Activated CD8-positive, alpha-beta memory T cell treated with anti-CD3 and anti-CD28 coated beads, Interleukin-2, amount 10 ng/mL, durations not matched to agents 7 days and 5 days (primary cell): Measurements from ENCODE around the gene SNAI3. TPM values are rescaled to one million over a fixed set of nuclear protein-coding genes. Genes with fewer than 3 reads are reported as not detected.

Experiments
- ATAC-seq: fragments of 150-1000 bp; cut with Tn5 transposase; one replicate; pipeline ENCODE4 v1.10.0; 2021; ENCODE audit warnings: moderate library complexity
- CTCF ChIA-PET: fragments of 350-600 bp; sonication (Branson Sonifier 250); formaldehyde crosslinking; loops from one replicate; lab custom pipeline; 2021; ENCODE audit warnings: antibody characterized with exemption; lab: Charles Lee
- DNase-seq: peaks from one replicate; pipeline ENCODE4 v3.0.0-alpha.2; 2020
- H3K27ac Mint-ChIP-seq: one replicate; pipeline ENCODE4 v1.8.0; 2021; ENCODE audit warnings: mild to moderate bottlenecking, mixed read lengths
- H3K27me3 Mint-ChIP-seq: one replicate; pipeline ENCODE4 v1.8.0; 2021; ENCODE audit warnings: mixed read lengths
- H3K36me3 Mint-ChIP-seq: one replicate; pipeline ENCODE4 v1.8.0; 2021; ENCODE audit warnings: mild to moderate bottlenecking, mixed read lengths
- H3K4me1 Mint-ChIP-seq: one replicate; pipeline ENCODE4 v1.8.0; 2021; ENCODE audit warnings: mixed read lengths
- H3K4me3 Mint-ChIP-seq: one replicate; pipeline ENCODE4 v1.8.0; 2021; ENCODE audit warnings: mild to moderate bottlenecking, moderate library complexity, mixed read lengths
- H3K9me3 Mint-ChIP-seq: one replicate; pipeline ENCODE4 v1.8.0; 2022; ENCODE audit warnings: low read depth, mixed read lengths
- total RNA-seq, 2 experiments: library from RNA; stranded (reverse); gene quantifications; one replicate each; pipeline ENCODE4 v1.2.3, GENCODE V29; 2021

The SNAI3 gene
- total RNA-seq, 2 experiments from 2014 or later: 5.6 to 14.1 TPM

DNA sequence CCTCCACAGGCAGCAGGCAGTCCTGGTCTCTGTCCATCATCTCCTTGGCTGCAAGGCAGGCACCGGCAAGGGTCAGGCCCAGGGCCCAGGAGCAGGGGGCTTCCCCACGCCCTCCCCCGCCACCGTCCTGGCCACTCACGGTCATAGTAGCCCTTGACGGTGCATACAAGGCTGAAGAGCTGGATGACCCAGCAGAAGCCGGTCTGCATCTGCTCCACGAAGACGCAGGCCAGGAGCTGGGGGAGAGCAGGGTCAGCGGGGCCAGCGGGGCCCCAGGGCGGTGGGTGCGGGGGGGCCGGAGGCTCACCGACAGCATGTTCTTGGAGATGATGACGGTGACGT is 40.1 kb upstream of the SNAI3 start:
- no peaks in the 10 kb centered on the region for H3K27me3 Mint-ChIP-seq
- H3K27ac Mint-ChIP-seq: no peak overlapping the region
- no peak overlapping the region for H3K4me3 Mint-ChIP-seq
- H3K9me3 Mint-ChIP-seq: no peaks in the 10 kb centered on the region
- H3K4me1 Mint-ChIP-seq: no peaks in the 10 kb centered on the region
- CTCF ChIA-PET: interaction anchor here (1.2 kb wide), 1 partner anchor 11 kb away, joined by 4 read pairs; no protein-coding TSS in a partner anchor
- peaks cover 26% of the 10 kb centered on the region for H3K36me3 Mint-ChIP-seq
- ATAC-seq (no peak), DNase-seq (no peak)

- Mint-ChIP-seq H3K27ac (no peak overlapping the region), H3K9me3 (no peaks in the 10 kb centered on the region), H3K36me3 (peaks cover 23% of the 10 kb centered on the region), H3K4me3 (no peak overlapping the region), H3K4me1 (no peaks in the 10 kb centered on the region), H3K27me3 (no peaks in the 10 kb centered on the region)
- CTCF ChIA-PET: interaction anchor here (1.2 kb wide), 1 partner anchor 12 kb away, joined by 4 read pairs; no protein-coding TSS in a partner anchor
- DNase-seq: no peak
- ATAC-seq: no peak
Measured at GRCh38 chr16:88725609-88726407, 39.5 kb upstream of the SNAI3 start.

DNA sequence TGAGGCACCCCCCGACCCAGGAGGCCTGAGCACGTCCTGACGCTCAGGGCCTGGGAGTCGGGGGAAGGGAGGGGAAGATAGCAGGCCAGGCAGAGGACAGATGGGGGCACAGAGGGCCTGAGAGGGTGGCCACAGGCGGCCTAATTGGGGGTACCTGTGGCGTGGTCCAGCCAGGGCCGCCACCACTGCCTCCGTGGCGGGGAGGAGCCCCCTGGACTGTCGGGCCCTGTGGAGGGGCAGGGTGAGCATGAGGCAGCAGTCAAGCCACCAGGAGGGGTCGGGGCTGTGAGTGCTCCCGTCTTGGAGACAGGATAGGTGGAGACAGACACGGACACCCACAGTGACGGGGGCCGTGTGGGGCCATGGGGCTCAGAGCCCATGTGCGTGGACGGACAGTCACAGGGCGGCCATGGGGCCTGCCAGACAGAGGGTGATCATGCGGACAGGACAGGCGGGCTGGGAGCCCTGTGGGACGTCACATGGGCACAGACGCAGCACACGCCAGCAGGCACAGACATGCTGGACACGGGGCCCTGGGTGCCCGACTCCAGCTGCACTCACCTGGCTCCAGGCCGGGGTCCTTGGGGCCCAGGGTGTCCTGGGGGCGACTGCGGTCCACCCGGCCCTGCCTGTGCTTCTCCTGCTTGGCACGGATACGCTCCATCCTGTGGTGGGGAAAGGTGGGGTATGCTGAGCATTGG is 38.7 kb upstream of the SNAI3 start:
- no peaks in the 10 kb centered on the region for H3K9me3 Mint-ChIP-seq
- ATAC-seq (no peak), DNase-seq (no peak)
- peaks cover 29% of the 10 kb centered on the region for H3K36me3 Mint-ChIP-seq
- no peak overlapping the region for H3K4me3 Mint-ChIP-seq
- H3K27ac Mint-ChIP-seq: no peak overlapping the region
- CTCF ChIA-PET: interaction anchor here (1.2 kb wide), 1 partner anchor 13 kb away, joined by 4 read pairs; no protein-coding TSS in a partner anchor
- H3K4me1 Mint-ChIP-seq: no peaks in the 10 kb centered on the region
- no peaks in the 10 kb centered on the region for H3K27me3 Mint-ChIP-seq

GRCh38 chr16:88723911-88724310 is 37.6 kb upstream of the SNAI3 start:
- Mint-ChIP-seq H3K27me3 (no peaks in the 10 kb centered on the region), H3K36me3 (peaks cover 30% of the 10 kb centered on the region), H3K4me3 (no peak overlapping the region), H3K27ac (no peak overlapping the region), H3K9me3 (no peaks in the 10 kb centered on the region), H3K4me1 (peaks cover 2% of the 10 kb centered on the region)
- DNase-seq (no peak), ATAC-seq (no peak)
- CTCF ChIA-PET: interaction anchor here (0.7 to 2.4 kb wide), 2 partner anchors 9 to 13 kb away, joined by 3 to 9 read pairs; no protein-coding TSS in a partner anchor

DNA sequence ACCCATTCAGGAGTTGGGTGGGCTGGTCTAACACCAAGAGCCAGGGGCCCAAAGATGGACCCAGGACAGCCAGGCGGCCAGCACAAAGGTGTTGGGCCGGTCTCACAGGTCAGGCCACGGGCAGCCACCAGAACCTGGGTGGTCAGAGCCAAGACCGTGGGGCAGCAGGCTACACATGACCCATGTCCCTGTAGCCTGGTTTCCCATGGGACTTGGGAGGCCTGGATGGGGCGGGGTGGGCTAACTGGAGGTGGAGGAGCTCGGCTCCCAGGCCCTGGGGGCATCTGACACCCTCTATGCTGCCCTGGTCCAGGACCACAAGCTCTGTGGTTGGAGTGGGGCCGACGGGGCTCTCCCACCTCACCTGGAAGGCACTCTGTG is 37.2 kb upstream of the SNAI3 start:
- Mint-ChIP-seq H3K36me3 (peaks cover 30% of the 10 kb centered on the region), H3K27ac (no peak overlapping the region), H3K9me3 (no peaks in the 10 kb centered on the region), H3K4me1 (peaks cover 2% of the 10 kb centered on the region), H3K27me3 (no peaks in the 10 kb centered on the region), H3K4me3 (no peak overlapping the region)
- CTCF ChIA-PET: interaction anchor here (0.7 to 2.4 kb wide), 2 partner anchors 10 to 13 kb away, joined by 3 to 9 read pairs; no protein-coding TSS in a partner anchor
- DNase-seq (no peak), ATAC-seq (no peak)

GRCh38 chr16:88722784-88723506 is 36.6 kb upstream of the SNAI3 start:
- CTCF ChIA-PET: interaction anchor here (0.7 to 2.4 kb wide), 2 partner anchors 10 to 14 kb away, joined by 3 to 9 read pairs; no protein-coding TSS in a partner anchor
- DNase-seq: no peak
- ATAC-seq: no peak
- Mint-ChIP-seq H3K27ac (no peak overlapping the region), H3K36me3 (peaks cover 32% of the 10 kb centered on the region), H3K4me1 (peaks cover 2% of the 10 kb centered on the region), H3K9me3 (no peaks in the 10 kb centered on the region), H3K4me3 (no peak overlapping the region), H3K27me3 (no peaks in the 10 kb centered on the region)

DNA sequence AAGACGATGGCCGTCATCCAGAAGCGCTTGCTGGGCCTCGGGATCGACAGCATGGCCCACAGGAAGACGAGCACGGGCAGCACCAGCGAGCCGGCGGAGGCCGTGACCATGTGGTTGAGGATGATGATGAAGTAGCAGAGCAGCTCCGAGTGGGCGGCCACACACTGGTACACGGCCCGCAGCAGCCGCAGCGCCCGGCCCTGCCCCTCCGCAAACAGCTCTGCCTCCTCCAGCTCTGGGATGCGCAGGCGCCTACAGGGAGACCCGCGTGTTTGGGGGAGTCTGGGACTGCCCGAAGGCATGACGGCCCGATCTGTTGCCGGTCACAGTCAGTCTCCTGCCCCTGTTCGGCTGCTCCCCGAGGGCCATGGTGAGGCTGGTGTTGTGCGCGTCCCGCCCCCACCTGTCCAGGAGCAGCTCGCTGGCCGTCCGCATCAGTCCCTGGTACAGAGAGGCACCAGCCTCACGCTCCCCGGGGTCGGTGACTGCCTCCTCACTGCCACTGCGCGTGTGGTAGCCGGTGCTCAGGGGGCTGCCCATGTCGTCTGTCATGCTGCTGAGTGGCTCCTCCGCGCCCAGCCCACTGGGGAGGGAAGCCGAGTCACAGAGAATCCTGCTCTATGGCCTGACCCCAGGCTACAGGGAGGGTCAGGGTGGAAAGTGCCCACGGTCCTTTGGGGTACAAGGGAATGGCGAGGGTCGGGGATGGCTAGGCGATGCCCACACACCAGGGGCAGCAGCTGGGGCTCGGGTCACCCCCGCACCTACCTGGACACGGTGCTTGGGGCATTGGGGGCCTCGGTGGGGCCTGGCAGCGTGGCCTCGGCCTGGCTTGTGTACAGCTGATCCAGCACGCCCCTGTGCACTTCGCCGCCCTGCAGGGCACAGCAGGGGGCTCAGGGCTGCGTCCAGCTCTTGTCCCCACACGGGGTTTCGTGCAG is 35.8 kb upstream of the SNAI3 start:
- CTCF ChIA-PET: interaction anchor here (2.4 kb wide), 1 partner anchor 15 kb away, joined by 9 read pairs; no protein-coding TSS in a partner anchor
- H3K4me3 Mint-ChIP-seq: no peak overlapping the region
- H3K9me3 Mint-ChIP-seq: no peaks in the 10 kb centered on the region
- H3K27ac Mint-ChIP-seq: no peak overlapping the region
- H3K36me3 Mint-ChIP-seq: peaks cover 37% of the 10 kb centered on the region
- no peak for ATAC-seq
- H3K4me1 Mint-ChIP-seq: peaks cover 2% of the 10 kb centered on the region
- H3K27me3 Mint-ChIP-seq: no peaks in the 10 kb centered on the region
- DNase-seq: no peak

- H3K4me1 Mint-ChIP-seq: peaks cover 2% of the 10 kb centered on the region
- H3K27ac Mint-ChIP-seq: no peak overlapping the region
- H3K27me3 Mint-ChIP-seq: no peaks in the 10 kb centered on the region
- H3K36me3 Mint-ChIP-seq: peaks cover 42% of the 10 kb centered on the region
- DNase-seq (no peak), ATAC-seq (no peak)
- CTCF ChIA-PET: interaction anchor here (1.7 kb wide), 1 partner anchor 16 kb away, joined by 8 read pairs; no protein-coding TSS in a partner anchor
- H3K4me3 Mint-ChIP-seq: no peak overlapping the region
- no peaks in the 10 kb centered on the region for H3K9me3 Mint-ChIP-seq
Measured at GRCh38 chr16:88721236-88721635, 34.9 kb upstream of the SNAI3 start.

DNA sequence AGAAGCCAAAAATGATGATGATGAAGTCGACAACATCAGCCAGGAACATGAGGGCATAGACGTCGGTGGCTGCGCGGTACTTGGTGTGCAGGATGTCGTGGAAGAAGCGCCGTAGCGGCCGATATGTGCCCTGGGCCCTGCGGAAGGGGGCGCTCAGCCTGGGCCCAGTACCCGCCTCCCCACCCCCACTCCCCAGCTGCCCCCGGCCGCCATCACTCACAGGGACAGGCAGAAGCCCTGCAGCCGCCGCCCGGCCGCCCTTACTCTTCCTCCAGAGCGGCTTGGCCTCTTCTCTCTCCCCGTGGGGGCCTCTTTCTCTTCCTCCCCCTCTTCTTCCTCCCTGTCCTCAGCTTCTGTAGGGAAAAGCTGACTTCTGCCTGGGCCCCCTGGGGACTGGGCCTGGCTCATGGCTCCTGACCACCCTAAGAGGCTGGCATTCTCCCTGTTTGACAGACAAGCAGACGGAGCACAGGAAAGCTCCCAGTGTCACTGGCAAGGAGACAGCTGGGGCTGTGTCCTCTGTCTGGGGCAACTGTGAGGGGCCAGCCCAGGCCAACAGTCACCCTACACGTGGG is 34.2 kb upstream of the SNAI3 start:
- no peaks in the 10 kb centered on the region for H3K9me3 Mint-ChIP-seq
- ATAC-seq (no peak), DNase-seq (no peak)
- H3K4me1 Mint-ChIP-seq: peaks cover 2% of the 10 kb centered on the region
- H3K36me3 Mint-ChIP-seq: peaks cover 44% of the 10 kb centered on the region
- H3K27me3 Mint-ChIP-seq: no peaks in the 10 kb centered on the region
- no peak overlapping the region for H3K27ac Mint-ChIP-seq
- CTCF ChIA-PET: interaction anchor here (1.7 kb wide), 1 partner anchor 16 kb away, joined by 8 read pairs; no protein-coding TSS in a partner anchor
- H3K4me3 Mint-ChIP-seq: no peak overlapping the region

- Mint-ChIP-seq H3K36me3 (peaks cover 44% of the 10 kb centered on the region), H3K9me3 (no peaks in the 10 kb centered on the region), H3K27me3 (no peaks in the 10 kb centered on the region), H3K4me1 (peaks cover 2% of the 10 kb centered on the region), H3K4me3 (no peak overlapping the region), H3K27ac (no peak overlapping the region)
- DNase-seq (no peak), ATAC-seq (no peak)
- CTCF ChIA-PET: interaction anchor here (1.7 kb wide), 1 partner anchor 17 kb away, joined by 8 read pairs; no protein-coding TSS in a partner anchor
Measured at GRCh38 chr16:88719933-88720296, 33.6 kb upstream of the SNAI3 start.

DNA sequence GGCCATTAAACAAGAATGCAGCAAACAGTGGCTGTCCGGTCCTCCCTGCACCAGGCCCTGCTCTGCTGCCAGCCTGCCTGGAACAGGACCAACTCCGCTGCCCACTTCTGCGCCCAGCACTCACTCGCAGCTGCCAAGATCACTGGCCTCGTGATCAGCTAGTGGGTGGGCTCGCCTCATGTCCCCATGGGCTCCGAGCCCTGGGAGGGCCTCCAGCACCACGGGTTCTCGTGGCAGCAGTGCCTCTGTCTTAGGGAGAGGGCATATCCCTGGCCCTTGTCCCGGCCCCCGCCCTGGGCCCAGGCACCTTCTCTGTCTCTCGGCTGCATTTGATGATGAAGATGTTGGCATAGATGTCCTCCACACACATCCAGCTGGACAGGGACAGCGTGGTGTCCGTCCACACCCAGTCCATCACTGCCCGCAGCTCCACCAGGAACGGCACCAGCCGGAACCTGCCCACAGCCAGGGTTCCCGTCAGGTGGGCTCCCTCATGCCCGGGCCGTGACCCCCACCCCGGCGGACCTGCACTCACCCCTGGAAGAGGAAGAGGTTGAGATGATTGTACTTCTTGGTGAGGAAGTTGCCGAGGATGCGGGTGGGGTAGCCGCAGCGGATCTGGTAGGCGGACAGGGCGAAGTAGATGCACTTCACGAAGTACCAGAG is 33.1 kb upstream of the SNAI3 start:
- no peaks in the 10 kb centered on the region for H3K9me3 Mint-ChIP-seq
- H3K27me3 Mint-ChIP-seq: no peaks in the 10 kb centered on the region
- no peak for ATAC-seq
- H3K4me1 Mint-ChIP-seq: peaks cover 2% of the 10 kb centered on the region
- no peak for DNase-seq
- H3K4me3 Mint-ChIP-seq: no peak overlapping the region
- CTCF ChIA-PET: interaction anchor here (1.7 to 2.0 kb wide), 2 partner anchors 18 kb away, joined by 8 to 9 read pairs; no protein-coding TSS in a partner anchor
- H3K27ac Mint-ChIP-seq: no peak overlapping the region
- H3K36me3 Mint-ChIP-seq: peaks cover 40% of the 10 kb centered on the region
